ENCODE measurements around the gene NT5C3A. TPM values are rescaled to one million over a fixed set of nuclear protein-coding genes. Genes with fewer than 3 reads are reported as not detected.

Gene NT5C3A
- total RNA-seq, 1 experiment from 2014 or later = 18.6 TPM

- Mint-ChIP-seq H3K9me3 (no peaks in the 10 kb centered on the region), H3K4me3 (no peak overlapping the region), H3K36me3 (peaks cover 21% of the 10 kb centered on the region), H3K27me3 (ENCODE audit: low read depth) (no peaks in the 10 kb centered on the region), H3K4me1 (no peaks in the 10 kb centered on the region), H3K27ac (no peak overlapping the region)
- CTCF ChIA-PET = no interaction called here
- POLR2A ChIA-PET = interaction anchor here (0.8 kb wide), 1 partner anchor 30 kb away, joined by 3 read pairs; no protein-coding TSS in a partner anchor
- DNase-seq (ENCODE audit: low spot score) = no peak
- TF ChIP-seq CTCF (IDR thresholded peaks at IDR 0.05) = no peak
- no peak for TF ChIP-seq ZNF263 (CRISPR knock-in tag; IDR thresholded peaks at IDR 0.05; ENCODE audit: low read depth)
- TF ChIP-seq GTF2I (CRISPR knock-in tag; conservative IDR thresholded peaks at IDR 0.05) = no peak
- TF ChIP-seq ERG (CRISPR knock-in tag; IDR thresholded peaks at IDR 0.05) = no peak
- no peak for TF ChIP-seq ZBTB21 (CRISPR knock-in tag; IDR thresholded peaks at IDR 0.05; ENCODE audit: borderline replicate concordance)
- TF ChIP-seq ZNF416 (CRISPR knock-in tag; IDR thresholded peaks at IDR 0.05) = no peak
- TF ChIP-seq ARID4B (CRISPR knock-in tag; IDR thresholded peaks at IDR 0.05; ENCODE audit: borderline replicate concordance) = no peak
- TF ChIP-seq EMX1 (CRISPR knock-in tag; IDR thresholded peaks at IDR 0.05) = no peak
- TF ChIP-seq E2F1 (CRISPR knock-in tag; IDR thresholded peaks at IDR 0.05) = no peak
- no peak for TF ChIP-seq HMGXB4 (CRISPR knock-in tag; IDR thresholded peaks at IDR 0.05)
- no peak for TF ChIP-seq PRRX2 (CRISPR knock-in tag; IDR thresholded peaks at IDR 0.05)
- no peak for TF ChIP-seq ZNF423 (CRISPR knock-in tag; IDR thresholded peaks at IDR 0.05)
- no peak for TF ChIP-seq ZBTB43 (CRISPR knock-in tag; IDR thresholded peaks at IDR 0.05)
- no peak for ATAC-seq
Observed at GRCh38 chr7:33091641-33092191, 29.1 kb upstream of the NT5C3A start.

GRCh38 chr7:33091111-33091531, 28.5 kb upstream of the NT5C3A start:
- Mint-ChIP-seq H3K27me3 (ENCODE audit: low read depth) (no peaks in the 10 kb centered on the region), H3K36me3 (peaks cover 15% of the 10 kb centered on the region), H3K9me3 (peaks cover 2% of the 10 kb centered on the region; the same call in 1 of the 2 replicates), H3K4me1 (no peaks in the 10 kb centered on the region), H3K4me3 (no peak overlapping the region), H3K27ac (no peak overlapping the region)
- ATAC-seq (no peak), DNase-seq (ENCODE audit: low spot score) (no peak)
- CTCF ChIA-PET = no interaction called here
- POLR2A ChIA-PET = no interaction called here
- no peak for TF ChIP-seq ARID4B (CRISPR knock-in tag; IDR thresholded peaks at IDR 0.05; ENCODE audit: borderline replicate concordance)
- TF ChIP-seq NFYB (CRISPR knock-in tag; conservative IDR thresholded peaks at IDR 0.05; ENCODE audit: low read depth) = no peak

All from WTC11 (cell line).